Left ventricle myocardium inferior (tissue), 1 donor: ENCODE measurements around the gene RBP5. TPM values are rescaled to one million over a fixed set of nuclear protein-coding genes. Genes with fewer than 3 reads are reported as not detected.

Experiments used
- DNase-seq: peaks from one replicate; pipeline ENCODE4 v3.0.0-alpha.2; 2020
- H3K27ac ChIP-seq: fragments of 200-600 bp; replicated peaks from 2 replicates; pipeline ENCODE4 v1.8.0; 2021
- H3K27me3 ChIP-seq: fragments of 200-600 bp; 2 replicates; pipeline ENCODE4 v1.8.0; 2021; ENCODE audit warnings: low read depth
- H3K36me3 ChIP-seq: fragments of 200-600 bp; 2 replicates; pipeline ENCODE4 v1.8.0; 2021
- H3K4me1 ChIP-seq: fragments of 200-600 bp; 2 replicates; pipeline ENCODE4 v1.8.0; 2021
- H3K4me3 ChIP-seq: fragments of 200-600 bp; 2 replicates; pipeline ENCODE4 v1.8.0; 2021; ENCODE audit warnings: mild to moderate bottlenecking, moderate library complexity
- H3K9me3 ChIP-seq: fragments of 200-600 bp; replicated peaks from 2 replicates; pipeline ENCODE4 v1.8.0; 2021
- CTCF ChIP-seq: fragments of 200-600 bp; IDR thresholded peaks from 2 replicates; pipeline ENCODE4 v1.8.0; 2021; ENCODE audit warnings: antibody characterized with exemption, mild to moderate bottlenecking, borderline replicate concordance
- intact Hi-C: fragments of 100-400 bp; cut with micrococcal nuclease; formaldehyde crosslinking; loops from one replicate; pipeline ENCODE4 v1.11.0; 2022
- total RNA-seq: library from RNA; stranded (reverse); fragmentation: NEBNext Ultra II Directional; extraction: Animal tissue kit (Norgen Biotek cat#: 25700); gene quantifications from one replicate; pipeline ENCODE4 v1.2.1, GENCODE V29; 2021
- donor health status: DM: no; HTN: yes; CAD: no; lungs with severe emphysema.

Gene RBP5
- total RNA-seq, 1 donor from 2014 or later, result 0.47 TPM

GRCh38 chr12:7079826-7080125, 48.9 kb downstream of the RBP5 start:
- H3K36me3 ChIP-seq, result peaks cover 32% of the 10 kb centered on the region
- H3K27ac ChIP-seq, result peak overlapping the region; percentile 71
- DNase-seq, result no peak
- H3K27me3 ChIP-seq, result no peaks in the 10 kb centered on the region
- H3K9me3 ChIP-seq, result no peaks in the 10 kb centered on the region
- H3K4me1 ChIP-seq, result peaks cover 2% of the 10 kb centered on the region
- H3K4me3 ChIP-seq, result no peak overlapping the region
- no peak for TF ChIP-seq CTCF
- intact Hi-C loops, result no loop called here

GRCh38 chr12:7078163-7078562, 50.5 kb downstream of the RBP5 start:
- Histone ChIP-seq H3K9me3 (no peaks in the 10 kb centered on the region), H3K4me3 (no peak overlapping the region), H3K4me1 (peaks cover 2% of the 10 kb centered on the region), H3K36me3 (peaks cover 27% of the 10 kb centered on the region), H3K27ac (no peak overlapping the region), H3K27me3 (no peaks in the 10 kb centered on the region)
- no peak for TF ChIP-seq CTCF
- intact Hi-C loops, result no loop called here
- DNase-seq, result no peak

GRCh38 chr12:7076493-7076892, 52.2 kb downstream of the RBP5 start:
- H3K9me3 ChIP-seq, result no peaks in the 10 kb centered on the region
- no peak overlapping the region for H3K27ac ChIP-seq
- peaks cover 12% of the 10 kb centered on the region for H3K36me3 ChIP-seq
- no peak for DNase-seq
- peaks cover 2% of the 10 kb centered on the region for H3K4me1 ChIP-seq
- H3K27me3 ChIP-seq, result no peaks in the 10 kb centered on the region
- intact Hi-C loops, result no loop called here
- no peak overlapping the region for H3K4me3 ChIP-seq
- no peak for TF ChIP-seq CTCF

GRCh38 chr12:7075939-7076338, 52.8 kb downstream of the RBP5 start:
- peaks cover 6% of the 10 kb centered on the region for H3K36me3 ChIP-seq
- no peak overlapping the region for H3K4me3 ChIP-seq
- no peak for TF ChIP-seq CTCF
- no peaks in the 10 kb centered on the region for H3K9me3 ChIP-seq
- no peaks in the 10 kb centered on the region for H3K27me3 ChIP-seq
- intact Hi-C loops, result no loop called here
- H3K4me1 ChIP-seq, result peaks cover 2% of the 10 kb centered on the region
- H3K27ac ChIP-seq, result no peak overlapping the region
- no peak for DNase-seq

- TF ChIP-seq CTCF, result no peak
- no peak for DNase-seq
Observed at GRCh38 chr12:7075518-7075917, 53.2 kb downstream of the RBP5 start.

GRCh38 chr12:7073946-7074345, 54.7 kb downstream of the RBP5 start:
- DNase-seq, result no peak
- intact Hi-C loops, result no loop called here
- TF ChIP-seq CTCF, result no peak
- H3K9me3 ChIP-seq, result no peaks in the 10 kb centered on the region
- H3K36me3 ChIP-seq, result no peaks in the 10 kb centered on the region
- no peak overlapping the region for H3K4me3 ChIP-seq
- no peak overlapping the region for H3K27ac ChIP-seq
- H3K4me1 ChIP-seq, result peaks cover 8% of the 10 kb centered on the region
- H3K27me3 ChIP-seq, result no peaks in the 10 kb centered on the region

More at GRCh38 chr12:7075518-7075917, 53.2 kb downstream of the RBP5 start:
- peaks cover 2% of the 10 kb centered on the region for H3K36me3 ChIP-seq
- no peak overlapping the region for H3K4me3 ChIP-seq
- H3K27ac ChIP-seq, result no peak overlapping the region
- no peaks in the 10 kb centered on the region for H3K9me3 ChIP-seq
- intact Hi-C loops, result no loop called here
- H3K4me1 ChIP-seq, result peaks cover 2% of the 10 kb centered on the region
- no peaks in the 10 kb centered on the region for H3K27me3 ChIP-seq
